ENCODE data around the gene EFHC1.
"Not testable (repeated sequence)": the region's sequence is repeated elsewhere in the genome, so short reads cannot be mapped to it uniquely, and the experiment has no call there.

EFHC1 gene

DNA sequence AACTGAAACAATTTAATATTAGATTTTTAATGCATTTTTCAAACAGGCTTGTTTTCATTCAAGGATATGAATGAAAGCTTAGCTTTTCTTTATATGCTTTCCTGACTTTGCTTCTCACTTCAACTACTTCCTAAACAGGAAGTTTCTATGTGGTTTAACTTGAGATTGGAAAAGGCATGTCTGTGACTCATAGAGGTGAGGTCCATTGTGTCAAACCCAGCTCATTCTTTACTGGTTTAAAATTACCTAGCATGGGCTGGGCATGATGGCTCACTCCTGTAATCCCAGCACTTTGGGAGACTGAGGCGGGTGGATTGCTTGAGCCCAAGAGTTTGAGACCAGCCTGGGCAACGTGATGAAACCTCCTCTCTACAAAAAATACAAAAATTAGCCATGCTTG is 34.4 kb downstream of the EFHC1 start:
- no peak for DNase-seq

- DNase-seq = no peak
These were observed 37.0 kb downstream of the EFHC1 start for GRCh38 chr6:52457096-52457495.

DNA sequence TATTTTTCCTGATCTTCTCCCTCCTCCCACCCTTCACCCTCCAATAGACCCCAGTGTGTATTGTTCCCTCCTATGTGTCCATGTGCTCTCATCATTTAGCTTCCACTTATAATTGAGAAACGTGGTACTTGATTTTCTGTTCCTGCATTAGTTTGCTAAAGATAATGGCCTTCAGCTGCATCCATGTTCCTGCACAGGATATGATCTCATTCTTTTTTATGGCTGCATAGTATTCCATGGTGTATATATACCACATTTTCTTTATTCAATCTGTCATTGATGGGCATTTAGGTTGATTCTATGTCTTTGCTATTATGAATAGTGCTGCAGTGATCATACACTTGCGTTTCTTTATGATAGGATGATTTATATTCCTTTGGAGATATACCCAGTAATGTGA is 41.1 kb downstream of the EFHC1 start:
- not testable (repeated sequence) for DNase-seq

- DNase-seq = no peak
These were observed 54.0 kb downstream of the EFHC1 start for GRCh38 chr6:52474173-52474572.

DNA sequence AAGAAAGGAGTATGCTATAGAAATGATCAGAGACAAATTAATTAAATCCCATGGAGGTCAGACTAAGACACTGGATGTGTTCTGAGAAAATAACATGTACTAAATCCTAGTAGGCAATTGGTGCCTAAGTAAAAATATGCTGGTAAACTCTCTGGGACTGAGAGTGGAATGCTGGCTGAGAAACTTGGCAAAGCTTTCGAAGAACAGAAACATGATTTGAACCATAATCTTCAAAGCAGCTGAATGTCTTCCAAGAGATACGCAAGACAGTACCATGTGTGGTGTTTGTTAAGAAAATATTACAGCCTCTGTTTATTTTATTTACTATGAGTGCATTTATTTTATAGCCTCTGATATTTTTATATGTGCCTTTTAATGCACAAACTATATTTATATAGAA is 55.2 kb downstream of the EFHC1 start:
- no peak for DNase-seq

DNA sequence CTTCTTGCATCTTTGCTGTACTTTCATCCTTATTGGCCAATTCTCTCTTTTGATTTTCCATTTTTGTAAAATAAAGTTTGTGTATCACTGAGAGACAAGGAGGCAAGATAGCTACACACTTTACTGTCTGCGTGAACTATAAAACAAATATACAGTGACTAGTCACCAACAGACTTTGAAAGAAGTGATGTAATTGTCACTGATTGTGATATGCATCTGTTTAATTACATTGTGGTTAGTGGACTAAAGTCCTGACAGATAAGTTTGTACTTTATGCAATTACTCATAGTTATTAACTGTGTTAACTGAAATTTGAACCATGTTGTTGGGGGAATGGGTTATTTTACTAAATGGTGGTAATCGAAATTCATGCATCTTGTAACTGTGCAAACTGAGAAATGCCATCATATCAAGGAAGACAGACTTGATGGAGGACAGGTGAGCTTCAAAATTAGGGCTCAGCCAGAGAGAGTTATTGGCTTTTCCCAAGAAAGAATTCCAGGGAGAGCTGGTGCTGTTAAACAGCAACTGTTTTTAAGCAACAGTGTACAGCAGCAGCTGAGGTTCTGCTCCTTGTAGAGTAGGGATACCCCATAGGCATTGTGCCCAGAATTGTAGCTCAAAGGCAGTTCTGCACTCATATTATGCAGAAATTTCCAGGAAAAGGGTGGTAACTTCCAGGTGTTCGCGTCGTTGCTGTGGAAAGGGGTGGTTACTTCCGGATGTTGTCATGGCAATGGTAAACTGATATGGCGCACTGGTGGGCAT is 62.9 kb downstream of the EFHC1 start:
- DNase-seq = no peak

GRCh38 chr6:52483671-52484003 is 63.5 kb downstream of the EFHC1 start:
- no peak for DNase-seq

GRCh38 chr6:52489881-52490280 is 69.7 kb downstream of the EFHC1 start:
- no peak for DNase-seq

- no peak for DNase-seq
These were observed 71.3 kb downstream of the EFHC1 start for GRCh38 chr6:52491203-52492069.

- DNase-seq = no peak
These were observed 73.5 kb downstream of the EFHC1 start for GRCh38 chr6:52493669-52494068.

- DNase-seq = no peak
These were observed 74.3 kb downstream of the EFHC1 start for GRCh38 chr6:52494298-52495072.

DNA sequence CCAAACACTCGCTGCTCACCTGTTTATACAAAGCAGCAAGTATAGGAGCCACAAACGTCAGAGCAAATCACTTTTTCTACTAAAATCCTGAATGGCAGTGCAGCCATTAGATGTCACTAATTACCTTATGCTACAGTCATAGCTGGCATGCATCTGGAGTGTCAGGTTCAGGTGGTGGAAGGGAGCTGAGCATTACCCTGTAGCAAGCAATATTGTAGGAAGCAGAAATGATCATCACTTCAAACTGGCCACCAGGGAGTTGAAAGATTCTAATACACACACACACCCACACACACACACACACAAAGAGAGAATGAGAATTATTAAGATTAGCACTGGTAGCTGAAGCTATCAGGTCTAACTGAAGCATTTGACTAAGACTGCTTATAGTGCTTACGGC is 75.8 kb downstream of the EFHC1 start:
- no peak for DNase-seq

- no peak for DNase-seq
These were observed 76.5 kb downstream of the EFHC1 start for GRCh38 chr6:52496631-52497030.

GRCh38 chr6:52497652-52498408 is 77.7 kb downstream of the EFHC1 start:
- DNase-seq = no peak

DNA sequence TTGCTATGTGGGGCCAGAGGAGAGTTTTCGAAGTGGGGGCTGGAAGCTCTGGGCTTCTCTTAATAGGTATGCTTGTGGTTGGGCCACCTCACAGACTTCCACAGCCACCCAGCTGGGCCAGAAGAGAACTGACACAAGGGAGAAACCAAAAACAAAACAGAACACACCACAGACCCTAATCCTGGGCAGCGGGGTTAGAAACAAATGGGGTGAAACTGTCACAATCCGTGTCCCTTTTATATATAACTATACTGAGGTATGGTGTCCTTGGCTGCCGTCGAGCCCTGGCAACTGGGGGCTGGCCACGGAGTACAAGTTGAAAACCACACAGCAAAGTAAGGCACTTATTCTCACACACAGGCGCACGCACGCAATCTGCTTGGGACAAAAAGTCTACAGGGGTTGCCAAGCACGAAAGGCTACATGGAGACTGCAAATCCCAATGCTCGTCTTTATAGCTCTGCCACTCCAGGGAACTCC is 78.4 kb downstream of the EFHC1 start:
- no peak for DNase-seq

- no peak for DNase-seq
These were observed 78.9 kb downstream of the EFHC1 start for GRCh38 chr6:52499026-52499425.

DNA sequence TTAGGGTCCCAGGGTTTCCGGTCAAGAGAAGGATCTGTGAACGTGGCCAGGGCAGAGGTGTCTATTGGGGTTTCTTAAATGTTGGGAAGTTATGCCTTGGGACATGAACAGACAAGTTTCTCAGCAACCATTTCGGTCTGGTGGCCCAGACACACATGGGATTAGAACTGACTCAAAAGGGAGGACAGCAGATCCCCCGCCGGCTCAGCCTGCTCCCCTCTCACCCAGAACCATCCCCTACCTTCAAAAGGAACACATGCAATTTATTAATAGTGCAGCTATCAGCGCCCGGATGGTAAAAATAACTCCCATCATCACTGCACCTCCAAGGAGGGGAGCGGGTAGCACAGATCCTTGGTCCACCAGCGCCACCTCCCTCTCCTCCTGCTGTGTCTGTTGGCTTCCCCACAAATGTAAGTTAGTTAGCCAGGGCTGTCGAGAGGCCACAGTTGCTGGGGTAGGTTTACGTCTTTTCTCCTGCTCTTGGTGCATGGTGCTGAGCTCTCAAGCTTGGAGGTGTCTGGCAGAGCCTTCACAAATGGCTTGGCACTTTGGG is 79.6 kb downstream of the EFHC1 start:
- no peak for DNase-seq

- no peak for DNase-seq
These were observed 80.3 kb downstream of the EFHC1 start for GRCh38 chr6:52500238-52501129.

- DNase-seq = no peak
These were observed 82.3 kb downstream of the EFHC1 start for GRCh38 chr6:52502306-52503029.

- no peak for DNase-seq
These were observed 83.2 kb downstream of the EFHC1 start for GRCh38 chr6:52503323-52503747.
